Endothelial cell of umbilical vein (primary cell): Measurements from ENCODE around the gene ZDHHC5.

ENCODE experiments used
- CTCF ChIP-seq, 2 donors: IDR thresholded peaks; 1 replicate in 1 of 2; 2 replicates in 1 of 2; pipeline ENCODE4 v1.5.1; 2011; ENCODE audit warnings: low read length in 2 of 2, mild to moderate bottlenecking in 2 of 2, moderate library complexity in 2 of 2, control low read depth in 1 of 2, inconsistent platforms in 1 of 2, low read depth in 1 of 2; ENCODE audit not compliant: insufficient read depth in 1 of 2; ENCODE audit errors: extremely low read depth in 1 of 2
- EZH2 ChIP-seq: IDR thresholded peaks from 2 replicates; pipeline ENCODE4 v1.6.1; 2012; ENCODE audit warnings: borderline replicate concordance, low read depth, mild to moderate bottlenecking, moderate library complexity, low read length, inconsistent platforms; ENCODE audit not compliant: severe bottlenecking
- POLR2AphosphoS5 ChIP-seq: IDR thresholded peaks from 2 replicates; pipeline ENCODE4 v1.6.1; 2012; ENCODE audit warnings: low read depth, mild to moderate bottlenecking, control low read depth, low read length, moderate library complexity; ENCODE audit not compliant: insufficient read depth

GRCh38 chr11:57657194-57658022 lies 10.5 kb upstream of the ZDHHC5 start, which contains the start of gene CLP1:
- TF ChIP-seq CTCF (IDR thresholded peaks at IDR 0.05; ENCODE audit: extremely low read depth in 1 of 2, insufficient read depth in 1 of 2, low read depth in 1 of 2, low read length in 2 of 2) (no peak), EZH2 (no peak), POLR2AphosphoS5 (peak; percentile 76)
